ENCODE results near the gene CCDC88B.

CCDC88B gene

DNA sequence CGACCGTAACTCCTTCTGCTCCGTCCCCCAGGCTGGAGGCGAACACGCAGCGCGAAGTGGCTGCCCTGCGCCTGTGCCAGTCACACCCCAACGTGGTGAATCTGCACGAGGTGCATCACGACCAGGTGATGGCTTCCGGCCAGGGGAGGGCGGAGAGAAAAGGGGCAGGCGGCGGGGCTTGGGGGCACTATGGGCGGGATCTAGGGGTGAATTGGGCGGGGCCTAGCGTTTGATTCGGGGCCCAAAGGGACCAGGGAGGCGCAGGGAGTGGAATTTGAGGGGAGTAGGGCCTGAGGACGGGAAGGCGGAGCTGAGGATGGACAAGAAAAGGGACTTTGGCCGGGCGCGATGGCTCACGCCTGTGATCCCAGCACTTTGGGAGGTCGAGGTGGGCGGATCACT is 28.7 kb downstream of the CCDC88B start:
- no peaks in the 10 kb centered on the region for H3K9me3 ChIP-seq (ENCODE audit: control insufficient read depth, insufficient read depth, low read depth, low read length)

DNA sequence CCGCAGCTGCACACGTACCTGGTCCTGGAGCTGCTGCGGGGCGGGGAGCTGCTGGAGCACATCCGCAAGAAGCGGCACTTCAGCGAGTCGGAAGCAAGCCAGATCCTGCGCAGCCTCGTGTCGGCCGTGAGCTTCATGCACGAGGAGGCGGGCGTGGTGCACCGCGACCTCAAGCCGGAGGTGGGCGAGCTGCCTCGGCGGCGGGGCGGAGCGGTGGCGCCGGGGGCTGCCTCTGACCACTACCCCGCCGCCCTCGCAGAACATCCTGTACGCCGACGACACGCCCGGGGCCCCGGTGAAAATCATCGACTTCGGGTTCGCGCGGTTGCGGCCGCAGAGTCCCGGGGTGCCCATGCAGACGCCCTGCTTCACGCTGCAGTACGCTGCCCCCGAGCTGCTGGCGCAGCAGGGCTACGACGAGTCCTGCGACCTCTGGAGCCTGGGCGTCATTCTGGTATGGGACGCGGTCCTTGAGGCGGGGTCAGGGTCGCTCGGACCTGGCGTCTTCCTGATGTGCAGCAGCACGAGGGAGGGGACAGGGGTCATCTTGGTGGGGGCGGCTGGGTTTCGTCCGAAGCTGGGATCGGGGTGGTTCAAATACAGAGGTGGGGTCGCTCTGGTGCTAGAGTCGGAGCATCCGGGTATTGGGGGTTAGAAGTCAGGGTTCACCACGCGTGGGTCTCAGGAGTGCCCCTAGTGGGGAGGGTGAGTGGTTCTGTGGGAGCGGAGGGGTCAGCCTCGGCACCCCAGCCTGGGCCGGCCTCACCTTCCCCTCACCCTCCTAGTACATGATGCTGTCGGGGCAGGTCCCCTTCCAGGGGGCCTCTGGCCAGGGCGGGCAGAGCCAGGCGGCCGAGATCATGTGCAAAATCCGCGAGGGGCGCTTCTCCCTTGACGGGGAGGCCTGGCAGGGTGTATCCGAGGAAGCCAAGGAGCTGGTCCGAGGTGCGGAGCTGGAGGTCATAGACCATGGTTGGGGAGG is 29.7 kb downstream of the CCDC88B start:
- no peaks in the 10 kb centered on the region for H3K4me1 ChIP-seq (ENCODE audit: control insufficient read depth, insufficient read depth, low read length)
- POLR2A ChIA-PET = interaction anchor here (1.2 kb wide), 1 partner anchor 13 kb away, joined by 8 read pairs; no protein-coding TSS in a partner anchor
- CTCF ChIA-PET = no interaction called here

More for the DNA sequence above, 28.7 kb downstream of the CCDC88B start:
- POLR2A ChIA-PET = interaction anchor here (1.2 kb wide), 1 partner anchor 12 kb away, joined by 8 read pairs; no protein-coding TSS in a partner anchor
- TF ChIP-seq, protein P1, sequence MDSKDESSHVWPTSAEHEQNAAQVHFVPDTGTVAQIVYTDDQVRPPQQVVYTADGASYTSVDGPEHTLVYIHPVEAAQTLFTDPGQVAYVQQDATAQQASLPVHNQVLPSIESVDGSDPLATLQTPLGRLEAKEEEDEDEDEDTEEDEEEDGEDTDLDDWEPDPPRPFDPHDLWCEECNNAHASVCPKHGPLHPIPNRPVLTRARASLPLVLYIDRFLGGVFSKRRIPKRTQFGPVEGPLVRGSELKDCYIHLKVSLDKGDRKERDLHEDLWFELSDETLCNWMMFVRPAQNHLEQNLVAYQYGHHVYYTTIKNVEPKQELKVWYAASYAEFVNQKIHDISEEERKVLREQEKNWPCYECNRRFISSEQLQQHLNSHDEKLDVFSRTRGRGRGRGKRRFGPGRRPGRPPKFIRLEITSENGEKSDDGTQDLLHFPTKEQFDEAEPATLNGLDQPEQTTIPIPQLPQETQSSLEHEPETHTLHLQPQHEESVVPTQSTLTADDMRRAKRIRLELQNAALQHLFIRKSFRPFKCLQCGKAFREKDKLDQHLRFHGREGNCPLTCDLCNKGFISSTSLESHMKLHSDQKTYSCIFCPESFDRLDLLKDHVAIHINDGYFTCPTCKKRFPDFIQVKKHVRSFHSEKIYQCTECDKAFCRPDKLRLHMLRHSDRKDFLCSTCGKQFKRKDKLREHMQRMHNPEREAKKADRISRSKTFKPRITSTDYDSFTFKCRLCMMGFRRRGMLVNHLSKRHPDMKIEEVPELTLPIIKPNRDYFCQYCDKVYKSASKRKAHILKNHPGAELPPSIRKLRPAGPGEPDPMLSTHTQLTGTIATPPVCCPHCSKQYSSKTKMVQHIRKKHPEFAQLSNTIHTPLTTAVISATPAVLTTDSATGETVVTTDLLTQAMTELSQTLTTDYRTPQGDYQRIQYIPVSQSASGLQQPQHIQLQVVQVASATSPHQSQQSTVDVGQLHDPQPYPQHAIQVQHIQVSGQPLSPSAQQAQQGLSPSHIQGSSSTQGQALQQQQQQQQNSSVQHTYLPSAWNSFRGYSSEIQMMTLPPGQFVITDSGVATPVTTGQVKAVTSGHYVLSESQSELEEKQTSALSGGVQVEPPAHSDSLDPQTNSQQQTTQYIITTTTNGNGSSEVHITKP (tag by site-specific recombination; IDR thresholded peaks at IDR 0.05) = no peak
- TF ChIP-seq ZBTB1 (tag by site-specific recombination; IDR thresholded peaks at IDR 0.05) (no peak), OVOL3 (tag by site-specific recombination; IDR thresholded peaks at IDR 0.05) (no peak), ZNF529 (tag by site-specific recombination; IDR thresholded peaks at IDR 0.05; ENCODE audit: insufficient replicate concordance) (no peak), ZNF558 (tag by site-specific recombination; IDR thresholded peaks at IDR 0.05) (no peak), ZFHX2 (tag by site-specific recombination; conservative IDR thresholded peaks at IDR 0.05) (no peak)
- CTCF ChIA-PET = no interaction called here
- H3K4me3 ChIP-seq (ENCODE audit: low read depth, low read length) = no peak overlapping the region
- H3K27ac ChIP-seq (ENCODE audit: extremely low read depth, low read depth, low read length) = no peak overlapping the region
- no peaks in the 10 kb centered on the region for H3K4me1 ChIP-seq (ENCODE audit: control insufficient read depth, insufficient read depth, low read length)
- peaks cover 0 to 38% of the 10 kb centered on the region in 2 experiments; a peak in 2 of 3 replicates for H3K36me3 ChIP-seq (ENCODE audit: control insufficient read depth in 2 of 2, insufficient read depth in 1 of 2, low read length in 2 of 2)

More for the DNA sequence above, 29.7 kb downstream of the CCDC88B start:
- H3K4me3 ChIP-seq (ENCODE audit: low read depth, low read length) = no peak overlapping the region
- no peak overlapping the region for H3K27ac ChIP-seq (ENCODE audit: extremely low read depth, low read depth, low read length)
- peaks cover 0 to 32% of the 10 kb centered on the region in 2 experiments; a peak in 2 of 3 replicates for H3K36me3 ChIP-seq (ENCODE audit: control insufficient read depth in 2 of 2, insufficient read depth in 1 of 2, low read length in 2 of 2)
- no peak for TF ChIP-seq WT1 (tag by site-specific recombination; IDR thresholded peaks at IDR 0.05)
- TF ChIP-seq ZNF23 (tag by site-specific recombination; IDR thresholded peaks at IDR 0.05; ENCODE audit: borderline replicate concordance) = no peak
- TF ChIP-seq ZNF184 (tag by site-specific recombination; IDR thresholded peaks at IDR 0.05) = no peak
- no peak for TF ChIP-seq ZNF214 (tag by site-specific recombination; IDR thresholded peaks at IDR 0.05; ENCODE audit: borderline replicate concordance)
- no peak for TF ChIP-seq ZNF394 (tag by site-specific recombination; IDR thresholded peaks at IDR 0.05; ENCODE audit: borderline replicate concordance)
- TF ChIP-seq KLF16 (tag by site-specific recombination; IDR thresholded peaks at IDR 0.05) = no peak
- TF ChIP-seq ZNF561 (tag by site-specific recombination; IDR thresholded peaks at IDR 0.05; ENCODE audit: borderline replicate concordance) = no peak
- TF ChIP-seq, protein P2, sequence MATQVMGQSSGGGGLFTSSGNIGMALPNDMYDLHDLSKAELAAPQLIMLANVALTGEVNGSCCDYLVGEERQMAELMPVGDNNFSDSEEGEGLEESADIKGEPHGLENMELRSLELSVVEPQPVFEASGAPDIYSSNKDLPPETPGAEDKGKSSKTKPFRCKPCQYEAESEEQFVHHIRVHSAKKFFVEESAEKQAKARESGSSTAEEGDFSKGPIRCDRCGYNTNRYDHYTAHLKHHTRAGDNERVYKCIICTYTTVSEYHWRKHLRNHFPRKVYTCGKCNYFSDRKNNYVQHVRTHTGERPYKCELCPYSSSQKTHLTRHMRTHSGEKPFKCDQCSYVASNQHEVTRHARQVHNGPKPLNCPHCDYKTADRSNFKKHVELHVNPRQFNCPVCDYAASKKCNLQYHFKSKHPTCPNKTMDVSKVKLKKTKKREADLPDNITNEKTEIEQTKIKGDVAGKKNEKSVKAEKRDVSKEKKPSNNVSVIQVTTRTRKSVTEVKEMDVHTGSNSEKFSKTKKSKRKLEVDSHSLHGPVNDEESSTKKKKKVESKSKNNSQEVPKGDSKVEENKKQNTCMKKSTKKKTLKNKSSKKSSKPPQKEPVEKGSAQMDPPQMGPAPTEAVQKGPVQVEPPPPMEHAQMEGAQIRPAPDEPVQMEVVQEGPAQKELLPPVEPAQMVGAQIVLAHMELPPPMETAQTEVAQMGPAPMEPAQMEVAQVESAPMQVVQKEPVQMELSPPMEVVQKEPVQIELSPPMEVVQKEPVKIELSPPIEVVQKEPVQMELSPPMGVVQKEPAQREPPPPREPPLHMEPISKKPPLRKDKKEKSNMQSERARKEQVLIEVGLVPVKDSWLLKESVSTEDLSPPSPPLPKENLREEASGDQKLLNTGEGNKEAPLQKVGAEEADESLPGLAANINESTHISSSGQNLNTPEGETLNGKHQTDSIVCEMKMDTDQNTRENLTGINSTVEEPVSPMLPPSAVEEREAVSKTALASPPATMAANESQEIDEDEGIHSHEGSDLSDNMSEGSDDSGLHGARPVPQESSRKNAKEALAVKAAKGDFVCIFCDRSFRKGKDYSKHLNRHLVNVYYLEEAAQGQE (tag by site-specific recombination; IDR thresholded peaks at IDR 0.05) = no peak
- no peak for TF ChIP-seq PRDM1 (tag by site-specific recombination; IDR thresholded peaks at IDR 0.05)
- TF ChIP-seq ZIC2 (tag by site-specific recombination; IDR thresholded peaks at IDR 0.05) = no peak
- no peak for TF ChIP-seq SP7 (tag by site-specific recombination; IDR thresholded peaks at IDR 0.05)
- TF ChIP-seq ZNF335 (tag by site-specific recombination; conservative IDR thresholded peaks at IDR 0.05) = no peak
- TF ChIP-seq, protein P3, sequence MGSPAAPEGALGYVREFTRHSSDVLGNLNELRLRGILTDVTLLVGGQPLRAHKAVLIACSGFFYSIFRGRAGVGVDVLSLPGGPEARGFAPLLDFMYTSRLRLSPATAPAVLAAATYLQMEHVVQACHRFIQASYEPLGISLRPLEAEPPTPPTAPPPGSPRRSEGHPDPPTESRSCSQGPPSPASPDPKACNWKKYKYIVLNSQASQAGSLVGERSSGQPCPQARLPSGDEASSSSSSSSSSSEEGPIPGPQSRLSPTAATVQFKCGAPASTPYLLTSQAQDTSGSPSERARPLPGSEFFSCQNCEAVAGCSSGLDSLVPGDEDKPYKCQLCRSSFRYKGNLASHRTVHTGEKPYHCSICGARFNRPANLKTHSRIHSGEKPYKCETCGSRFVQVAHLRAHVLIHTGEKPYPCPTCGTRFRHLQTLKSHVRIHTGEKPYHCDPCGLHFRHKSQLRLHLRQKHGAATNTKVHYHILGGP (tag by site-specific recombination; IDR thresholded peaks at IDR 0.05) = no peak
- TF ChIP-seq ZBTB7A (tag by site-specific recombination; IDR thresholded peaks at IDR 0.05; ENCODE audit: low read depth) = no peak
- TF ChIP-seq ZNF292 (tag by site-specific recombination; IDR thresholded peaks at IDR 0.05; ENCODE audit: borderline replicate concordance, low read depth) = no peak
- TF ChIP-seq ZNF24 (tag by site-specific recombination; IDR thresholded peaks at IDR 0.05) = no peak
- TF ChIP-seq REPIN1 (tag by site-specific recombination; IDR thresholded peaks at IDR 0.05; ENCODE audit: low read depth) = no peak
- TF ChIP-seq ZNF114 (tag by site-specific recombination; IDR thresholded peaks at IDR 0.05) = no peak
- TF ChIP-seq, protein P4, sequence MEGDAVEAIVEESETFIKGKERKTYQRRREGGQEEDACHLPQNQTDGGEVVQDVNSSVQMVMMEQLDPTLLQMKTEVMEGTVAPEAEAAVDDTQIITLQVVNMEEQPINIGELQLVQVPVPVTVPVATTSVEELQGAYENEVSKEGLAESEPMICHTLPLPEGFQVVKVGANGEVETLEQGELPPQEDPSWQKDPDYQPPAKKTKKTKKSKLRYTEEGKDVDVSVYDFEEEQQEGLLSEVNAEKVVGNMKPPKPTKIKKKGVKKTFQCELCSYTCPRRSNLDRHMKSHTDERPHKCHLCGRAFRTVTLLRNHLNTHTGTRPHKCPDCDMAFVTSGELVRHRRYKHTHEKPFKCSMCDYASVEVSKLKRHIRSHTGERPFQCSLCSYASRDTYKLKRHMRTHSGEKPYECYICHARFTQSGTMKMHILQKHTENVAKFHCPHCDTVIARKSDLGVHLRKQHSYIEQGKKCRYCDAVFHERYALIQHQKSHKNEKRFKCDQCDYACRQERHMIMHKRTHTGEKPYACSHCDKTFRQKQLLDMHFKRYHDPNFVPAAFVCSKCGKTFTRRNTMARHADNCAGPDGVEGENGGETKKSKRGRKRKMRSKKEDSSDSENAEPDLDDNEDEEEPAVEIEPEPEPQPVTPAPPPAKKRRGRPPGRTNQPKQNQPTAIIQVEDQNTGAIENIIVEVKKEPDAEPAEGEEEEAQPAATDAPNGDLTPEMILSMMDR (tag by site-specific recombination; IDR thresholded peaks at IDR 0.05) = no peak
- no peaks in the 10 kb centered on the region for H3K9me3 ChIP-seq (ENCODE audit: control insufficient read depth, insufficient read depth, low read depth, low read length)
